ENCODE measurements around the gene PRDM16. TPM values are rescaled to one million over a fixed set of nuclear protein-coding genes. Genes with fewer than 3 reads are reported as not detected.

The PRDM16 gene
- total RNA-seq, 1 experiment from 2014 or later = 5.3 TPM

GRCh38 chr1:3101124-3101939 lies 32.3 kb downstream of the PRDM16 start:
- no peaks in the 10 kb centered on the region for H3K9me3 ChIP-seq
- DNase-seq = no peak
- no peak overlapping the region for H3K4me3 ChIP-seq (ENCODE audit: low read depth, low read length)
- no TSS peak for BruUV-seq (replicated peaks)
- intact Hi-C loops (cut with micrococcal nuclease; ENCODE audit: unreplicated experiment) = no loop called here
- Mint-ChIP-seq H3K36me3 (ENCODE audit: insufficient read depth, unreplicated experiment) (no peaks in the 10 kb centered on the region), H3K9me3 (ENCODE audit: unreplicated experiment) (no peaks in the 10 kb centered on the region), H3K4me3 (ENCODE audit: unreplicated experiment) (no peak overlapping the region), H3K27me3 (ENCODE audit: insufficient read depth, unreplicated experiment) (no peaks in the 10 kb centered on the region), H3K4me1 (ENCODE audit: low read depth, unreplicated experiment) (no peaks in the 10 kb centered on the region), H3K27ac (ENCODE audit: unreplicated experiment) (no peak overlapping the region)
- TF ChIP-seq CTCF (IDR thresholded peaks at IDR 0.05; ENCODE audit: insufficient read depth in 1 of 2, low read depth in 1 of 2, low read length in 1 of 2, severe bottlenecking in 1 of 2, unreplicated experiment in 1 of 2) = no peak
- peaks cover 8% of the 10 kb centered on the region for H3K4me1 ChIP-seq
- ChIA-PET POLR2A (no interaction called here), CTCF (no interaction called here)
- no peaks in the 10 kb centered on the region for H3K27me3 ChIP-seq (replicated peaks; ENCODE audit: control insufficient read depth, insufficient read depth, low read length)
- H3K36me3 ChIP-seq (ENCODE audit: control insufficient read depth, insufficient read depth, low read length) = no peaks in the 10 kb centered on the region

GRCh38 chr1:3102641-3103040 lies 33.6 kb downstream of the PRDM16 start:
- H3K36me3 Mint-ChIP-seq (ENCODE audit: insufficient read depth, unreplicated experiment) = no peaks in the 10 kb centered on the region
- TF ChIP-seq CTCF (IDR thresholded peaks at IDR 0.05; ENCODE audit: insufficient read depth in 1 of 2, low read depth in 1 of 2, low read length in 1 of 2, severe bottlenecking in 1 of 2, unreplicated experiment in 1 of 2) = no peak
- Histone ChIP-seq H3K4me3 (ENCODE audit: low read depth, low read length) (no peak overlapping the region), H3K36me3 (ENCODE audit: control insufficient read depth, insufficient read depth, low read length) (no peaks in the 10 kb centered on the region), H3K27me3 (replicated peaks; ENCODE audit: control insufficient read depth, insufficient read depth, low read length) (no peaks in the 10 kb centered on the region), H3K9me3 (no peaks in the 10 kb centered on the region), H3K4me1 (peaks cover 8% of the 10 kb centered on the region)
- H3K4me3 Mint-ChIP-seq (ENCODE audit: unreplicated experiment) = no peak overlapping the region
- no peak overlapping the region for H3K27ac Mint-ChIP-seq (ENCODE audit: unreplicated experiment)
- DNase-seq = no peak
- no TSS peak for BruUV-seq (replicated peaks)
- no peaks in the 10 kb centered on the region for H3K9me3 Mint-ChIP-seq (ENCODE audit: unreplicated experiment)
- intact Hi-C loops (cut with micrococcal nuclease; ENCODE audit: unreplicated experiment) = no loop called here
- POLR2A ChIA-PET = no interaction called here
- H3K27me3 Mint-ChIP-seq (ENCODE audit: insufficient read depth, unreplicated experiment) = no peaks in the 10 kb centered on the region
- H3K4me1 Mint-ChIP-seq (ENCODE audit: low read depth, unreplicated experiment) = no peaks in the 10 kb centered on the region
- CTCF ChIA-PET = no interaction called here

GRCh38 chr1:3103967-3104677 lies 35.1 kb downstream of the PRDM16 start:
- BruUV-seq (replicated peaks) = no TSS peak
- no peaks in the 10 kb centered on the region for H3K36me3 Mint-ChIP-seq (ENCODE audit: insufficient read depth, unreplicated experiment)
- H3K36me3 ChIP-seq (ENCODE audit: control insufficient read depth, insufficient read depth, low read length) = no peaks in the 10 kb centered on the region
- no peaks in the 10 kb centered on the region for H3K9me3 Mint-ChIP-seq (ENCODE audit: unreplicated experiment)
- CTCF ChIA-PET = no interaction called here
- no peaks in the 10 kb centered on the region for H3K27me3 Mint-ChIP-seq (ENCODE audit: insufficient read depth, unreplicated experiment)
- H3K27ac Mint-ChIP-seq (ENCODE audit: unreplicated experiment) = no peak overlapping the region
- no peaks in the 10 kb centered on the region for H3K9me3 ChIP-seq
- POLR2A ChIA-PET = no interaction called here
- no peak for DNase-seq
- H3K4me3 Mint-ChIP-seq (ENCODE audit: unreplicated experiment) = no peak overlapping the region
- H3K4me3 ChIP-seq (ENCODE audit: low read depth, low read length) = no peak overlapping the region
- intact Hi-C loops (cut with micrococcal nuclease; ENCODE audit: unreplicated experiment) = no loop called here
- H3K4me1 ChIP-seq = peaks cover 8% of the 10 kb centered on the region
- TF ChIP-seq CTCF (IDR thresholded peaks at IDR 0.05; ENCODE audit: insufficient read depth in 1 of 2, low read depth in 1 of 2, low read length in 1 of 2, severe bottlenecking in 1 of 2, unreplicated experiment in 1 of 2) = no peak
- H3K4me1 Mint-ChIP-seq (ENCODE audit: low read depth, unreplicated experiment) = no peaks in the 10 kb centered on the region
- no peaks in the 10 kb centered on the region for H3K27me3 ChIP-seq (replicated peaks; ENCODE audit: control insufficient read depth, insufficient read depth, low read length)
